Vagina (tissue), 2 donors: ENCODE results near the gene CCDC89. TPM values are rescaled to one million over a fixed set of nuclear protein-coding genes. Genes with fewer than 3 reads are reported as not detected.

Experiments
- DNase-seq, 2 donors: peaks; one replicate each; pipeline ENCODE4 v3.0.0-alpha.2; 2017; ENCODE audit errors: extremely low spot score in 2 of 2
- H3K27ac ChIP-seq: fragments of 200-600 bp; sonication (generic); one replicate; pipeline ENCODE4 v1.5.1; 2019
- H3K27me3 ChIP-seq: fragments of 200-600 bp; sonication (generic); one replicate; pipeline ENCODE4 v1.5.1; 2019
- H3K36me3 ChIP-seq, 2 donors: fragments of 200-600 bp; sonication (generic); one replicate each; pipeline ENCODE4 v1.5.1; 2017 to 2019
- H3K4me1 ChIP-seq: fragments of 200-600 bp; sonication (generic); one replicate; pipeline ENCODE4 v1.5.1; 2019
- H3K4me3 ChIP-seq, 2 donors: fragments of 200-600 bp; sonication (generic); 1 replicate in 1 of 2; 2 replicates in 1 of 2; pipeline ENCODE4 v1.5.1; 2016 to 2019
- H3K9me3 ChIP-seq: fragments of 200-600 bp; sonication (generic); one replicate; pipeline ENCODE4 v1.5.1; 2019
- POLR2A ChIP-seq, 2 donors: fragments of 450-650 bp; IDR thresholded peaks; one replicate each; pipeline ENCODE4 v1.6.1; 2017; ENCODE audit warnings: antibody characterized with exemption in 2 of 2, mild to moderate bottlenecking in 2 of 2, moderate library complexity in 2 of 2
- POLR2AphosphoS5 ChIP-seq, 2 donors: sonication (generic); formaldehyde crosslinking; IDR thresholded peaks; one replicate each; pipeline ENCODE4 v1.9.0; 2017; ENCODE audit warnings: antibody characterized with exemption in 2 of 2, mild to moderate bottlenecking in 2 of 2, low read depth in 1 of 2; ENCODE audit not compliant: insufficient read depth in 1 of 2
- intact Hi-C: fragments of 100-400 bp; cut with DNase I; formaldehyde crosslinking; loops from one replicate; pipeline ENCODE4 v1.15.1; 2023
- total RNA-seq: library from RNA; depleted of rRNA; stranded (reverse); fragments of >200 nt; gene quantifications from one replicate; pipeline ENCODE4 v1.2.3, GENCODE V29; 2016
- TF ChIP-seq, protein P1 (sequence below), 3 experiments: fragments of 450-650 bp in 2 of 3; fragments of 200-600 bp in 1 of 3; sonication (generic) in 1 of 3; IDR thresholded peaks; one replicate each; pipeline ENCODE4 v1.5.1; 2017 to 2019; ENCODE audit warnings: antibody characterized with exemption in 3 of 3, mild to moderate bottlenecking in 2 of 3, moderate library complexity in 2 of 3

CCDC89 gene
- total RNA-seq, 1 donor from 2014 or later: not detected

DNA sequence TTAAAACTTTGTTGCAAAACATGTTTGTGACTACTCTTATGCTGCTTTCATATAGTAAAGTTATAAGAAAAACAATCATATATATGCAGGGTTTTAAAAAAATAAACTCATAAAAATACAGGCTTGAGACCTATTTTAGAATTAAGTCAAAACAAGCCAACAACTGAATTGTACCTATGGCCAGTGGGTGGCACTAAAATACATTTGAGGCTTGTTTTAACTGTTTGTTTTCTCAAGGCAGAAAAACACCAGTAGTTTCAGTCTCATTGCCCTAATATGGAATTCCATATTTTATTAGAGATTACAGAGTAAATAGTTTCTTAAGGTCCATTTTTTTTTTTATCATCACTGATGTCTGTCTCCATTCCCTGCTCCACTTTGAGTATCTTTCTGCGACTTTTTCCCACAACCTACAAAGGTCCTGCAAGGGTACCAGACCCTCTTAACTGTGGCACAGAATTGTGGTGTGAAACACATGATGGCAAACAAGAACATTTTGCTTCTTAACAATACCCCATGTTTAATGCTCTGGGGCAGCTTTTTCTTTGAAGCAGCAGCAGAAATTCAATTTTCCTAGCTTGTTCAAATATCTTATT lies 8.5 kb upstream of the CCDC89 start:
- Histone ChIP-seq H3K9me3 (no peaks in the 10 kb centered on the region), H3K4me3 (no peak overlapping the region), H3K4me1 (no peaks in the 10 kb centered on the region), H3K36me3 (no peaks in the 10 kb centered on the region), H3K27me3 (no peaks in the 10 kb centered on the region), H3K27ac (no peak overlapping the region)
- TF ChIP-seq, protein P1, sequence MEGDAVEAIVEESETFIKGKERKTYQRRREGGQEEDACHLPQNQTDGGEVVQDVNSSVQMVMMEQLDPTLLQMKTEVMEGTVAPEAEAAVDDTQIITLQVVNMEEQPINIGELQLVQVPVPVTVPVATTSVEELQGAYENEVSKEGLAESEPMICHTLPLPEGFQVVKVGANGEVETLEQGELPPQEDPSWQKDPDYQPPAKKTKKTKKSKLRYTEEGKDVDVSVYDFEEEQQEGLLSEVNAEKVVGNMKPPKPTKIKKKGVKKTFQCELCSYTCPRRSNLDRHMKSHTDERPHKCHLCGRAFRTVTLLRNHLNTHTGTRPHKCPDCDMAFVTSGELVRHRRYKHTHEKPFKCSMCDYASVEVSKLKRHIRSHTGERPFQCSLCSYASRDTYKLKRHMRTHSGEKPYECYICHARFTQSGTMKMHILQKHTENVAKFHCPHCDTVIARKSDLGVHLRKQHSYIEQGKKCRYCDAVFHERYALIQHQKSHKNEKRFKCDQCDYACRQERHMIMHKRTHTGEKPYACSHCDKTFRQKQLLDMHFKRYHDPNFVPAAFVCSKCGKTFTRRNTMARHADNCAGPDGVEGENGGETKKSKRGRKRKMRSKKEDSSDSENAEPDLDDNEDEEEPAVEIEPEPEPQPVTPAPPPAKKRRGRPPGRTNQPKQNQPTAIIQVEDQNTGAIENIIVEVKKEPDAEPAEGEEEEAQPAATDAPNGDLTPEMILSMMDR (IDR thresholded peaks at IDR 0.05): peak in 2 of 3 experiments; percentile 20 to 28
- no peak for TF ChIP-seq POLR2AphosphoS5 (IDR thresholded peaks at IDR 0.05; ENCODE audit: insufficient read depth in 1 of 2, low read depth in 1 of 2)
- intact Hi-C loops: no loop called here
- no peak for DNase-seq

DNA sequence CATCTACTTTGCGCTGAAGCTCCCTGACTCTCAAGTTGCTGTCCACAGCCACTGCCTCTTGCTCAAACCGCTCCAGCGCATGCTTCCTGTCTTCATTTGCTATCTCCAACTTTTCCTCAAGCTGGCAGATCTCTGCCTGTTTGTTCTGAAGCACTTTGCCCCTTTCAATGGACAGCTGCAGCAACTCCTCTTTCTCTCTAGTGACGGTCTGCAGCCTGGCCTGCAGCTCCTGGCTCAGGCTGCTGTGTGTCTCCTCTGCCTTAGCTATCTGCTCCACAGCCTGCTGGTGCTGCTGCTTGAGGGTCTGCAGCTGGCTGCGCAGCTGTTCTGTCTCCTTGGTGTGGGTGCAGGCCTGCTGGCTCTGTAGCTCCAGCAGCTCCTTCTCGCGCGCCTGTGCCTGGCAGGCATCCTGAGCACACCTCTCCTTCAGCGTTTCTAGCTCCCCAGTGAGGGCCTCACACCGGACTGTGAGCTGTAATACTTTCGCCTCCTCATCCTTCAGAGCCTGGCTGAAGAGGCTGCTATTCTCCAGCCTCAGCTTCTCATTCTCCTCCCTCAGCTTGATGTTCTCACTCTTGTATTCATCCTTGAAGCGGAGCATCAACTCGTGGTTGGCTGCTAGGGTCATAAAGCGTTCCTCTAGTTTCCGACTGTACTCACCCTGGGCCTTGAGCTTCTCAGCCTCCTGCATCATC lies 723 bp downstream of the CCDC89 start:
- H3K27ac ChIP-seq: peak overlapping the region; percentile 71
- peak overlapping the region; percentile 40 to 41 for H3K4me3 ChIP-seq
- TF ChIP-seq POLR2AphosphoS5 (IDR thresholded peaks at IDR 0.05; ENCODE audit: insufficient read depth in 1 of 2, low read depth in 1 of 2) (no peak), POLR2A (IDR thresholded peaks at IDR 0.05) (no peak)
- TF ChIP-seq, protein P1 (IDR thresholded peaks at IDR 0.05): no peak
- no peak for DNase-seq
- no peaks in the 10 kb centered on the region for H3K36me3 ChIP-seq
- H3K27me3 ChIP-seq: no peaks in the 10 kb centered on the region
- H3K9me3 ChIP-seq: no peaks in the 10 kb centered on the region
- intact Hi-C loops: no loop called here
- H3K4me1 ChIP-seq: peaks cover 12% of the 10 kb centered on the region

DNA sequence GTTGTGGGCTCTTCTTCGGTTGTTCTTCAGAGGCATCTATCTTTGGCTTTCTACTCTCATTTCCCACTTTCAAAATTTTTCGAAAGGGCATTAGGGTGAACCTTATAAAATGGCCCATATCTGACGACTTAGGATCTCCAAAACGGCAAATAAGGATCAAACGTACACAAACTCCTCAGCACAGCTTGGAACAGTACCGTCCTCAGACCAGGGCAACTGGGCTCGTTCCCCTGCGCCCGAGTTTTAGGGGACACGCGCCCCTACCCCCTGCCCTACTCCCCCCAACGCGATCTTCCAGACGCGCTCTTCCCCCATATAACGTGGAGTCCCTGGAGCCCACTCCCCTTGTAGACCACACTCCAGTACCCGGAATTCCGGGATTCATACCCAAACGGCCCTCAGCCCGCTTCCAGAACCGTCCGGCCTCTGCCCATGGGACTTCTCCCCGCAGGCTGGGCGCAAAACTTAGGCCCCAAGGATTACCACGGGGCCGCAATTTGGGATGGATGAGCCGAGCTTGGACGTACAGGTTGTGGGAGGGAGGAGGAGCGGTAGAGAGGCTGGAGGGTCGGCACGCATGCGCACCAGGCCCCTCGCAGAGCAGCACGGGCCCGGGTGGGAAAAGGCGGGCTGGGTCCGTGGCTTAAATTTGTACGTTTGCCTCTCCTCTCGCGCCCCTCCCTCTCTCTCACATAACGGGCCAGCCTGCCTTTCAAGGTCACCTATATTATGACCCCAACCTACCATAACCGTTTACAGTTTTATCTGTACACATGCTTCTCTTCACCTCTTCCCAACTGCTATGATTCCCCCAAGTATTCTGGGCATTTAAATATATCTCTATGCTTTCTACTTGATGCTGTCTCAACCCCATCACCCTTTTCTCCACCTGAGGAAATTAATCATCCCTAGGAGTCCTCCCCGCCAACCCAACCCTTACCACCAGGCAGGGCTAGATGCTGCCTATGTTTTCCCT lies 3.4 kb downstream of the CCDC89 start:
- no peak for DNase-seq
- peaks cover 12% of the 10 kb centered on the region for H3K4me1 ChIP-seq
- H3K4me3 ChIP-seq: peak overlapping the region; percentile 41 to 50
- H3K27me3 ChIP-seq: no peaks in the 10 kb centered on the region
- H3K9me3 ChIP-seq: no peaks in the 10 kb centered on the region
- intact Hi-C loops: no loop called here
- no peaks in the 10 kb centered on the region for H3K36me3 ChIP-seq
- H3K27ac ChIP-seq: peak overlapping the region; percentile 30
- no peak for TF ChIP-seq POLR2A (IDR thresholded peaks at IDR 0.05)
- TF ChIP-seq, protein P1 (IDR thresholded peaks at IDR 0.05): no peak
- TF ChIP-seq POLR2AphosphoS5 (IDR thresholded peaks at IDR 0.05; ENCODE audit: insufficient read depth in 1 of 2, low read depth in 1 of 2): peak in 1 of 2 donors; percentile 49

DNA sequence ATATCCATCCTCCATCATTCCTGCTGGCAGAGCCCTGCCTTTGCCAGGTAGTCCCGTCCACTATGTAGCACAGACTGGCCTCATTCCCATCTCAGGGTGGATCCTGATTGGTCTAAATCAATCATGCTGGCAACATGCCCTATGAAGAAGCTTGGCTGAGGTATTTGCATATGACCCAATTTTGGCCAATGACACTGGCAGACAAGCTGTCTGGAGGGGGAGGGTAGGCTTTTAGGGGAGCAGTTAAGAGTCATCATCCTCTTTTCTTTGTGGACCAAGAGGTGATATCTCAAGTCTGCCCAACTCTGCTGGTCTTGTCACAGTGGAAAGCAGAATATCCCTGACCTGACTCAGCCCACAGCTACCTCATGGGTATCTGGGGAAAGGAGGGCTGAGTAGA lies 5.1 kb downstream of the CCDC89 start:
- intact Hi-C loops: no loop called here

More for the DNA sequence above, 5.1 kb downstream of the CCDC89 start:
- Histone ChIP-seq H3K36me3 (no peaks in the 10 kb centered on the region), H3K4me1 (peaks cover 7% of the 10 kb centered on the region), H3K4me3 (no peak overlapping the region), H3K27ac (no peak overlapping the region), H3K9me3 (no peaks in the 10 kb centered on the region), H3K27me3 (no peaks in the 10 kb centered on the region)
- TF ChIP-seq POLR2A (IDR thresholded peaks at IDR 0.05) (no peak), POLR2AphosphoS5 (IDR thresholded peaks at IDR 0.05; ENCODE audit: insufficient read depth in 1 of 2, low read depth in 1 of 2) (no peak)
- TF ChIP-seq, protein P1 (IDR thresholded peaks at IDR 0.05): no peak
- DNase-seq: no peak
